Neutrophil (primary cell): ENCODE data around the gene TRIM63.

Experiments
- H3K27ac ChIP-seq: fragments of 200-600 bp; sonication (generic); 2 replicates; pipeline ENCODE4 v1.5.1; 2016; ENCODE audit warnings: mild to moderate bottlenecking, moderate library complexity
- H3K27me3 ChIP-seq: fragments of 200-600 bp; sonication (generic); 2 replicates; pipeline ENCODE4 v1.6.0; 2016; ENCODE audit warnings: mild to moderate bottlenecking
- H3K36me3 ChIP-seq: fragments of 200-600 bp; sonication (generic); 2 replicates; pipeline ENCODE4 v1.5.1; 2017
- H3K4me1 ChIP-seq, 2 experiments: fragments of 200-600 bp in 1 of 2; sonication (generic) in 1 of 2; 1 replicate in 1 of 2; 2 replicates in 1 of 2; pipeline versions ENCODE4 v1.5.1 to v1.6.1; 2013 to 2016; ENCODE audit warnings: low read depth in 1 of 2, low read length in 1 of 2, mild to moderate bottlenecking in 1 of 2, moderate library complexity in 1 of 2; ENCODE audit not compliant: control insufficient read depth in 1 of 2, insufficient read depth in 1 of 2
- H3K4me3 ChIP-seq, 2 experiments: fragments of 200-600 bp in 1 of 2; sonication (generic) in 1 of 2; 1 replicate in 1 of 2; 2 replicates in 1 of 2; pipeline ENCODE4 v1.5.1; 2013 to 2016; ENCODE audit warnings: low read depth in 1 of 2, low read length in 1 of 2, mild to moderate bottlenecking in 1 of 2, moderate library complexity in 1 of 2
- H3K9me3 ChIP-seq: fragments of 200-600 bp; sonication (generic); 2 replicates; pipeline ENCODE4 v1.5.1; 2016
- CTCF ChIP-seq: fragments of 200-600 bp; sonication (generic); IDR thresholded peaks from 2 replicates; pipeline ENCODE4 v1.5.1; 2016; ENCODE audit warnings: antibody characterized with exemption

TRIM63 gene

DNA sequence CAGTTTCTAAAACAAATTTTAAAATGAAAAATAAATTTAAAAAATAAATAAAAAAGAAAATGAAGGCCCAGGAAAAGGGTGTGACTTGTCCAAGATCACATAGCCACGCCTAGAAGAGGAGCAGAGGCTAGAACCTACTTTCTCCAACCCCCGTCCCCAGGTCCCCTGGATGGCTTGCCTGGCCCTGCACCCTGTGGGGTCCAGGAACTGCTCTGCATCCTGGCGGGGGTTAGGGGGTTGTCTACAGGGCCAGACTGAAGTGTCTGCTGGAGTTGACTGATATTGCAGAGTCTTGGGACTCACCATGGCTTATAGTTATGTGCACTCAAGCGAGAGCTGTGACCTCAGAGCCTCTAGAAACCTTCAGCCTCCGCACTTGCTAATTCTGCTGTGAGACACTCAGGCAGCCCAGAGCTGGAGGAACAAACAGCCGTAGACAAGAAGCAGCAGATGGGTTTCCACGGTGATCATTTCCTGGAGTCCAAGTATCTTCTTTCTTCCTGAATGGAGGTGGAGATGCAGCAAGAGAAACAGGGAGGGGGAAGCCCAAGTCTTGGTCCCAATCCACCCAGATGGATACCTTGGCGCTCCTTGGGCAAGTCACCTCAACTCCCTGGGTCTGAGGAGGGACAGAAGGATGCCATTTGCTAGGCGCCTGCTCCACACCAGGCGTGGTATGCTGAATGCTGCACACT is 51.0 kb downstream of the TRIM63 start:
- Histone ChIP-seq H3K9me3 (no peaks in the 10 kb centered on the region), H3K4me1 (peaks cover 35 to 36% of the 10 kb centered on the region in 2 experiments), H3K27me3 (no peaks in the 10 kb centered on the region), H3K27ac (peak overlapping the region; percentile 55), H3K4me3 (no peak overlapping the region), H3K36me3 (no peaks in the 10 kb centered on the region)
- no peak for TF ChIP-seq CTCF

DNA sequence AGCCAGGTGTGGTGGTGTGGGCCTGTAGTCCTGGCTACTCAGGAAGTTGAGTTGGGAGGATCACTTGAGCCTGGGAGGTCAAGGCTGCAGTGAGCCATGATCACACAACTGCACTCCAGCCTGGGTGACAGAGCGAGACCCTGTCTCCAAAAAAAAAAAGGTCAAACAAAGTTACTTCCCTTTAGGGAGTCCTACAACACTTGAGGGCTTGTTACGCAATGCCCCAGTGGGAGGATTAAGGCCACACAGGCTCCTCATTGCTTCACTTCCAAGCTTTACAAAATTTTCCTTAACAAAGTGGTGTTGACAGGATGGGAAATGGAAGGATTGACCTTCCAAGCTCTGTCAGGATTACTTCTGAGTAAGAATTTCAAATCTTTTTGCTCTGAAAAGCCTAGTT is 52.1 kb downstream of the TRIM63 start:
- H3K36me3 ChIP-seq, result no peaks in the 10 kb centered on the region
- H3K27ac ChIP-seq, result peak overlapping the region; percentile 74
- no peaks in the 10 kb centered on the region for H3K27me3 ChIP-seq
- H3K4me1 ChIP-seq, result peaks cover 35 to 36% of the 10 kb centered on the region in 2 experiments
- TF ChIP-seq CTCF, result no peak
- H3K4me3 ChIP-seq, result peak overlapping the region in 1 of 2 experiments; percentile 27
- H3K9me3 ChIP-seq, result no peaks in the 10 kb centered on the region

DNA sequence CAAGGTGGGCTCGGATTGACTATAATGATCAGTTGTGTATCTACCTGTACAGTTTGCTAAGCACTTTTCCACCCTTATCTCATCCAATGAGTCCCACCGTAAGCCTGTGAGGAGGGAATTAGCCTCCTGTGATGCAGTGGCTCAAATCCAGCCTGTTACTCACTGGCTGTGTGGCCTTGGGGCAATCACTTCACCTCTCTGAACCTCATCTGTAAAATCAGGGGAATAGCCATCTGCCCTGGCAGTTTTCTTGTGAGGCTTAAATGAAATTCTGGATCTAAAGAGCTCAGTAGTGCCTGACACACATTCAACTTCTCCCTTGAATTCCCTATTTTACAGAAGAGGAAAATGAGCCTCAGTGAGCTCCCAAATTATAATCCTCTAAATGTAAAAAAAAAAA is 53.3 kb downstream of the TRIM63 start:
- no peak for TF ChIP-seq CTCF
- Histone ChIP-seq H3K9me3 (no peaks in the 10 kb centered on the region), H3K36me3 (no peaks in the 10 kb centered on the region), H3K27me3 (no peaks in the 10 kb centered on the region), H3K27ac (no peak overlapping the region), H3K4me3 (no peak overlapping the region), H3K4me1 (peaks cover 35 to 36% of the 10 kb centered on the region in 2 experiments)

GRCh38 chr1:26012864-26013263 is 54.6 kb downstream of the TRIM63 start:
- no peak overlapping the region for H3K4me3 ChIP-seq
- H3K27ac ChIP-seq, result no peak overlapping the region
- H3K9me3 ChIP-seq, result no peaks in the 10 kb centered on the region
- H3K4me1 ChIP-seq, result peaks cover 35 to 36% of the 10 kb centered on the region in 2 experiments
- H3K27me3 ChIP-seq, result no peaks in the 10 kb centered on the region
- TF ChIP-seq CTCF, result no peak
- H3K36me3 ChIP-seq, result no peaks in the 10 kb centered on the region

DNA sequence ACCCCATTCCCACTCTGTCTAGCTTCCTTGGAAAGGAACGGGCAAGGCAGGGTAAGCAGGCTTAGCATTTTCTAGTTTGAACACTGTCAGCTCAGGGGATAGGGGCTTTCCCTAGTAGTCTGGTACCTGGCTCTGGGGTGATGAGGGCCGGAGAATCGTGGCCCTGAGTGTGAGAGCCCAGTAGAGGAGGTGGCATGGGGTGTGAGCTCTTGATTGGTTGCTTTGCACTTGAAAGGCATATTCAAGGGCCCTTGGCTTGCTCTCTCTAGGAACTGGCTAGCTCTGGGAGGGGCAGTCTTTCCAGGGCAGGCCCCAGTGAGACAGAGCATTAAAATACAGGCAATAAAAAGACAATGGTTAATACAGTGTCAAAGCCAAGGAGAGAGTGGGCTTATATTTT is 56.6 kb downstream of the TRIM63 start:
- Histone ChIP-seq H3K36me3 (no peaks in the 10 kb centered on the region), H3K4me3 (no peak overlapping the region), H3K9me3 (no peaks in the 10 kb centered on the region), H3K27ac (no peak overlapping the region), H3K4me1 (peaks cover 19 to 20% of the 10 kb centered on the region in 2 experiments), H3K27me3 (no peaks in the 10 kb centered on the region)
- TF ChIP-seq CTCF, result no peak
